Heart left ventricle (tissue), 13 donors: ENCODE results near the gene TBCD.

Source experiments
- CTCF ChIP-seq, 12 donors: fragments of 200-600 bp; sonication (generic) in 4 of 12; IDR thresholded peaks; one replicate each; pipeline versions ENCODE4 v1.5.0 to v1.8.0; 2018 to 2022; ENCODE audit warnings: antibody characterized with exemption in 12 of 12, mild to moderate bottlenecking in 5 of 12
- POLR2A ChIP-seq, 2 donors: fragments of 450-650 bp; IDR thresholded peaks; one replicate each; pipeline ENCODE4 v1.6.1; 2017; ENCODE audit warnings: antibody characterized with exemption in 2 of 2, mild to moderate bottlenecking in 2 of 2, moderate library complexity in 2 of 2
- donor health status: ischemic (EF 13 %, LVEDD 7.1; RV severe dilation, severe dysfunction).
- donor health status: DM: no; HTN: yes; CAD: no.
- donor health status: DM: no; HTN: no; CAD: no.
- donor health status: ischemic (EF 25% LVEDD 6.9; RV normal size, moderate dysfunction).
- donor health status: ischemic (EF 25% LVEDD 5.7; RV mildly dilated, moderate dysfunction).
- donor health status: ischemic (EF 35%, LVEDD 5.7; RV mildly dilated, moderate dysfunction).
- donor health status: nonischemic (EF 11% LVEDD 7.7; RV severe dilation, severe dysfunction).
- donor health status: DM: yes; HTN: yes; CAD: no.
- donor health status: PGD.
- donor health status: ischemic (EF 29% LVEDD 5.4; RV normal size, mild dysfunction).
- donor health status: nonischemic (EF 23%, LVEDD 6.1; RV moderate dilation, normal function).

- TF ChIP-seq CTCF (IDR thresholded peaks at IDR 0.05): no peak
- TF ChIP-seq POLR2A (IDR thresholded peaks at IDR 0.05): no peak
These were observed 1.5 kb upstream of the TBCD start for GRCh38 chr17:82750241-82750908.
